Prostate gland (tissue), 2 donors: ENCODE measurements around the gene CIDEA. TPM values are rescaled to one million over a fixed set of nuclear protein-coding genes. Genes with fewer than 3 reads are reported as not detected.

Experiments used
- DNase-seq: peaks from one replicate; pipeline ENCODE4 v3.0.0-alpha.2; 2019; ENCODE audit warnings: low spot score
- H3K27ac ChIP-seq, 2 donors: fragments of 200-600 bp; sonication (generic); 2 replicates each; pipeline ENCODE4 v1.5.1; 2017 to 2019
- H3K27me3 ChIP-seq: fragments of 200-600 bp; sonication (generic); replicated peaks from 2 replicates; pipeline ENCODE4 v1.5.1; 2019; ENCODE audit not compliant: insufficient read depth
- H3K36me3 ChIP-seq, 2 donors: fragments of 200-600 bp; sonication (generic); 1 replicate in 1 of 2; 2 replicates in 1 of 2; pipeline versions ENCODE4 v1.5.1 to v1.8.1; 2017 to 2019
- H3K4me1 ChIP-seq: fragments of 200-600 bp; sonication (generic); replicated peaks from 2 replicates; pipeline ENCODE4 v1.5.1; 2019
- H3K4me3 ChIP-seq, 2 donors: fragments of 200-600 bp; sonication (generic); 2 replicates each; pipeline ENCODE4 v1.5.1; 2017 to 2019
- H3K9me3 ChIP-seq: fragments of 200-600 bp; sonication (generic); 2 replicates; pipeline ENCODE4 v1.5.1; 2017
- CTCF ChIP-seq, 4 experiments: fragments of 200-600 bp in 2 of 4; fragments of 450-650 bp in 2 of 4; sonication (generic) in 2 of 4; IDR thresholded peaks; 1 replicate in 3 of 4; 2 replicates in 1 of 4; pipeline ENCODE4 v1.5.1; 2016 to 2019; ENCODE audit warnings: antibody characterized with exemption in 4 of 4, mild to moderate bottlenecking in 2 of 4, moderate library complexity in 2 of 4
- POLR2A ChIP-seq: fragments of 450-650 bp; IDR thresholded peaks from one replicate; pipeline ENCODE4 v1.6.1; 2016; ENCODE audit warnings: antibody characterized with exemption, mild to moderate bottlenecking
- POLR2AphosphoS5 ChIP-seq: sonication (generic); formaldehyde crosslinking; IDR thresholded peaks from one replicate; pipeline ENCODE4 v1.6.1; 2017; ENCODE audit warnings: antibody characterized with exemption
- WGBS: methylation state at CpG from one replicate; pipeline ENCODE4 v1.1.5; 2018; 5-methylcytosine and 5-hydroxymethylcytosine counted together
- intact Hi-C: fragments of 100-400 bp; cut with DNase I; formaldehyde crosslinking; loops from one replicate; pipeline ENCODE4 v1.14.2; 2022
- total RNA-seq, 2 donors: library from RNA; depleted of rRNA; stranded (reverse); fragments of >200 nt; gene quantifications; one replicate each; pipeline ENCODE4 v1.1.0, GENCODE V29; 2016

Gene CIDEA
- total RNA-seq, 2 donors from 2014 or later, result not detected

GRCh38 chr18:12234451-12235190, 19.5 kb upstream of the CIDEA start:
- no peaks in the 10 kb centered on the region for H3K27me3 ChIP-seq
- H3K4me1 ChIP-seq, result no peaks in the 10 kb centered on the region
- TF ChIP-seq POLR2A (no peak), POLR2AphosphoS5 (no peak), CTCF (IDR thresholded peaks at IDR 0.05) (no peak)
- no peaks in the 10 kb centered on the region for H3K9me3 ChIP-seq
- H3K27ac ChIP-seq, result no peak overlapping the region
- no peaks in the 10 kb centered on the region for H3K36me3 ChIP-seq
- intact Hi-C loops, result loop anchor here (10.0 kb wide), 2 partner anchors 140 to 1630 kb away; partner anchors contain the start of gene ANKRD62
- no peak for DNase-seq
- WGBS, result 92% methylated on average over 19 of the region's 19 CpGs
- no peak overlapping the region for H3K4me3 ChIP-seq

GRCh38 chr18:12236141-12236540, 18.0 kb upstream of the CIDEA start:
- no peak for TF ChIP-seq POLR2AphosphoS5
- no peak for TF ChIP-seq POLR2A
- no peak for TF ChIP-seq CTCF (IDR thresholded peaks at IDR 0.05)
- no peak for DNase-seq
- no peak overlapping the region for H3K4me3 ChIP-seq
- intact Hi-C loops, result loop anchor here (10.0 kb wide), 2 partner anchors 141 to 1631 kb away; partner anchors contain the start of gene ANKRD62
- H3K27me3 ChIP-seq, result no peaks in the 10 kb centered on the region
- no peaks in the 10 kb centered on the region for H3K36me3 ChIP-seq
- no peak overlapping the region for H3K27ac ChIP-seq
- WGBS, result 96% methylated on average over 16 of the region's 16 CpGs
- H3K9me3 ChIP-seq, result no peaks in the 10 kb centered on the region
- H3K4me1 ChIP-seq, result no peaks in the 10 kb centered on the region

- no peak overlapping the region for H3K27ac ChIP-seq
- H3K4me1 ChIP-seq, result no peaks in the 10 kb centered on the region
- H3K9me3 ChIP-seq, result no peaks in the 10 kb centered on the region
- H3K36me3 ChIP-seq, result no peaks in the 10 kb centered on the region
- peak; percentile 47 for DNase-seq
- intact Hi-C loops, result loop anchor here (10.0 kb wide), 2 partner anchors 142 to 1632 kb away; partner anchors contain the start of gene ANKRD62
- TF ChIP-seq POLR2A (no peak), CTCF (IDR thresholded peaks at IDR 0.05) (peak; percentile 68 to 80 (median 75)), POLR2AphosphoS5 (no peak)
- 42% methylated on average over 32 of the region's 33 CpGs for WGBS
- H3K27me3 ChIP-seq, result peaks cover 3% of the 10 kb centered on the region
- no peak overlapping the region for H3K4me3 ChIP-seq
Observed at GRCh38 chr18:12236934-12237832, 17.0 kb upstream of the CIDEA start.

GRCh38 chr18:12238826-12239225, 15.3 kb upstream of the CIDEA start:
- Histone ChIP-seq H3K27me3 (peaks cover 3% of the 10 kb centered on the region), H3K4me3 (no peak overlapping the region), H3K9me3 (no peaks in the 10 kb centered on the region), H3K27ac (no peak overlapping the region), H3K4me1 (no peaks in the 10 kb centered on the region), H3K36me3 (no peaks in the 10 kb centered on the region)
- no peak for TF ChIP-seq POLR2A
- TF ChIP-seq POLR2AphosphoS5, result no peak
- TF ChIP-seq CTCF (IDR thresholded peaks at IDR 0.05), result no peak
- 31% methylated on average over 3 of the region's 3 CpGs for WGBS
- no peak for DNase-seq
- intact Hi-C loops, result loop anchor here (10.0 kb wide), 2 partner anchors 144 to 1634 kb away; partner anchors contain the start of gene ANKRD62
